GM12873 (cell line): ENCODE data around the gene ABCG1.

Source experiments
- TF ChIP-seq, protein P1 (sequence below): IDR thresholded peaks from 2 replicates; pipeline ENCODE4 v1.5.1; 2012; ENCODE audit warnings: low read depth, mild to moderate bottlenecking, moderate library complexity, low read length, control low read depth; ENCODE audit not compliant: insufficient read depth; ENCODE audit errors: missing control alignments

ABCG1 gene

DNA sequence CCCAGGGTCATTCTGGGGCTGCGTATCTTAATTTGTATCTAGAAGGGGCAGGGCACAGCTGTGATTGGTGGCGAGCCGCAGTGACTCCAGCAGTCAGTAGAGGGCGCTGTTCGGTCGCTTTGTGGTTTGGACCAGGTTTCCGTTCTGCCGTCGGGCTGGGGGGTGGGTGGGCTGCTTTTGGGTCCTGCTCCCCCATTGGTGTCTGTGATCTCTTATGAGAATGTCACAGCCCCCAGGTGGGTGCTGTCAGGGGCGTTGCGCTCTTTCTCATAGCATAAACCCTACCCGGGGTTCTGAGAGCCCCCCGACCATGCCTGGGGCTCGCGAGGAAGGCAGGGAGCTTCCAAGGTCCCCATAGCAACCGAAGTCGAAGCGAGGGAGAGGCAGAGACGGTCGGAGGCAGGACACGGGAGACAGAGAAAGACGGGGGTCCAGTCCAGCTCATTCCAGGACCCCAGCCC, 90.8 kb downstream of the ABCG1 start:
- TF ChIP-seq, protein P1, sequence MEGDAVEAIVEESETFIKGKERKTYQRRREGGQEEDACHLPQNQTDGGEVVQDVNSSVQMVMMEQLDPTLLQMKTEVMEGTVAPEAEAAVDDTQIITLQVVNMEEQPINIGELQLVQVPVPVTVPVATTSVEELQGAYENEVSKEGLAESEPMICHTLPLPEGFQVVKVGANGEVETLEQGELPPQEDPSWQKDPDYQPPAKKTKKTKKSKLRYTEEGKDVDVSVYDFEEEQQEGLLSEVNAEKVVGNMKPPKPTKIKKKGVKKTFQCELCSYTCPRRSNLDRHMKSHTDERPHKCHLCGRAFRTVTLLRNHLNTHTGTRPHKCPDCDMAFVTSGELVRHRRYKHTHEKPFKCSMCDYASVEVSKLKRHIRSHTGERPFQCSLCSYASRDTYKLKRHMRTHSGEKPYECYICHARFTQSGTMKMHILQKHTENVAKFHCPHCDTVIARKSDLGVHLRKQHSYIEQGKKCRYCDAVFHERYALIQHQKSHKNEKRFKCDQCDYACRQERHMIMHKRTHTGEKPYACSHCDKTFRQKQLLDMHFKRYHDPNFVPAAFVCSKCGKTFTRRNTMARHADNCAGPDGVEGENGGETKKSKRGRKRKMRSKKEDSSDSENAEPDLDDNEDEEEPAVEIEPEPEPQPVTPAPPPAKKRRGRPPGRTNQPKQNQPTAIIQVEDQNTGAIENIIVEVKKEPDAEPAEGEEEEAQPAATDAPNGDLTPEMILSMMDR, result peak; percentile 90

DNA sequence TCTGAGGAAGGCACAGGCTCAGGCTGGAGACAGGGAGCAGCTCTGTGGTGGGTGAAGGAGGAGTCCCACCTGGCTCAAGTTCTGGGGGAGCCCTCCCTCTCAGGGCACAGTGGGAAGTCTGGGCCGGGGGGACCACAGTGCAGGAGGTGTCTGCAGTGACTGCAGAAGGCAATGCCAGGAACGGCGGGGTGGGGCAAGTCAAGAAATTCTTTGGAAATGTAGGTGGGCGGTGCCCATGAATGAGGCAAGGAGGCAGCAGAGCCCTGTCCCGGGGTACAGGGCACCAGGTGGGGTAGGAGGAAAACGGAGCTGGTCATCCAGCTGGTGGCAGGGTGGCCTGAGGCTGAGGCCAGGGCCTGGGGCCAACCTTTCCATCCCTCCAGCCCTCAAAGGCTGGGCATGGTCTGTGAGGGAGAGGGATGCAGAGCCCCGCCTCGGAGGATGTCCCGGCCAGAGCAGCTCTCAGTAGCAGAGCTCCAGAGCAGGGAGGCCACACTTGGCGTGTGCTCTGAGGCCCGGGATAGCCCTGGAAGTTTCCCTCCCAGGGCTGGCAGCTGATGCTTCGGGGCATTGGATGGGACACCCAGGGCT, 91.6 kb downstream of the ABCG1 start:
- TF ChIP-seq, protein P1, result no peak

DNA sequence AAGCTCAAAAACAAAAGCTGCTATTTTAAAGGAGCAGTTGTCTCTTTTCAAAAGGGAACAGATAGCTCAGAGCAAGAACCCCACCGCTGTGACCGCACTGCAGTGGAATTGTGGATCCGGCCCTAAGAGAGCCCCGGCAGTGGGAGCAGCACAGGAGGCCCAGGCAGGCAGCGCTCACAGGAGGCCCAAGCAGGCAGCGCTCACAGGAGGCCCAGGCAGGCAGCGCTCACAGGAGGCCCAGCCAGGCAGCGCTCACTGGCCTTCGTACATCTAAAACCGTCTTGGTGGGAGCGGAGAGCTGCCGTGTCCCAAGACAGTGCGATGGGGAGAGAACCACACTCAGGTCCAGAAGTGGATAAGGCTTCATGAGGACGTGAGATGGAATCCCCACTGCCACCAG, 92.2 kb downstream of the ABCG1 start:
- TF ChIP-seq, protein P1, result no peak

DNA sequence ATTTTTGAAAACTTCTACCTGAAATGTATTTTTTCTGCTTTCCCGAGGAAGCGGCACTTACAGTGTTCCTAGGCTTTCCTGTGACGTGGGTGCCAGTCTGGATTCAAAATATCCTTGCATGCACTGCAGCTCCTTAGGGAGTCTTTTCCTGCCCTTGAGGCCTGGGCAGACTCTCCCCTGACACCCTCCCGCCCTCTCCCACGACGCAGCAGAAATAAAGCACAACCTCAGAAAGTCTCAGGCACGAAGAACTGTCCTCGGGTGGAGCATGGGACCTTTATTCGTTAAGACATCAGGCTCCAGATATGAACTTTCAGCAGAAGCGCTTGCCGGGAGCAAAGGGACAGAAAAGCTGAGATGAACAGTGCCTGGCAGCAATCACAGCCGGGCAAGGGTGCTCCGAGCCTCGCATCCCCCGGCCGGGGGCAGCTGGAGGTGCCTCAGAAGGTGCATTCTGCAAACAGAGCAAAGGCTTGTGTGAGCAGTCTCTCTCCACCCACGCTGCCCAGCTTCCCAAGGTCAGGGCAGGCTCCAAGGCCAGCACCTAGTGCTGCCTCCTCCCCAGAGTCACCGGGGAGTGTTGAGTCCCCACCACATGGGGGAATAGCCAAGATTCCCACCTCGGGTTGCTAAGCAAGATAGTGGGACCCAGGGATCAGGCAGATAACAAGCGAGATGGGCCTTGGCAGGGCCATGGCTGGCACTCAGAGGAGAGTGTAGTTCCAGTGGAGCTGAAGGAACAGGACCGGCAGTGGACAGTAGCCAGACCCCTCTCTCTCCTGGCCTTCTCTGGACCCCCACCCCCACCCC, 93.1 kb downstream of the ABCG1 start:
- TF ChIP-seq, protein P1, result no peak

DNA sequence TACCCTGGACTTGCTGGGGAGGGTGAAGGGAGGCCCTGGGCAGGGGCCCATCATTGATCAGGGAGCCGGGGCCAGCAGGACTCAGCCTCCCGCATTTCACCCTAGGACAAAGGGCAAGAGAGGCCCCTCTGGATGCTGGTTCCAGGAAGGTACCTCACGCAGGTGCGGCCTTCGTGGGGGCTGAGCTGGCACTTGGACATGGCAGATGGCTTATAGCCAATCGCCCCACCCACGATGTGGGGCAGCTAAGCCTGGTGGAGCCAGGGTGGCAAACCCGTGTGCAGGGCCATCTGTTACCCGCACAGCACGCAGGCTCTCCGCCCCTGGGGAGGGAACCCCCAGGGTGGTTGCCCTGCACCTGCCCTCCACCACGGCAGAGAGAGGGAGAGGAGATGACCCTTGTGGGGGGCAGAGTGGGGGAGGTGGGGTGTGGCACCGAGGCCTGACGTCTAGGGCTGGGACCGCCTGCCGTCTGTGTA, 93.7 kb downstream of the ABCG1 start:
- TF ChIP-seq, protein P1, result no peak

DNA sequence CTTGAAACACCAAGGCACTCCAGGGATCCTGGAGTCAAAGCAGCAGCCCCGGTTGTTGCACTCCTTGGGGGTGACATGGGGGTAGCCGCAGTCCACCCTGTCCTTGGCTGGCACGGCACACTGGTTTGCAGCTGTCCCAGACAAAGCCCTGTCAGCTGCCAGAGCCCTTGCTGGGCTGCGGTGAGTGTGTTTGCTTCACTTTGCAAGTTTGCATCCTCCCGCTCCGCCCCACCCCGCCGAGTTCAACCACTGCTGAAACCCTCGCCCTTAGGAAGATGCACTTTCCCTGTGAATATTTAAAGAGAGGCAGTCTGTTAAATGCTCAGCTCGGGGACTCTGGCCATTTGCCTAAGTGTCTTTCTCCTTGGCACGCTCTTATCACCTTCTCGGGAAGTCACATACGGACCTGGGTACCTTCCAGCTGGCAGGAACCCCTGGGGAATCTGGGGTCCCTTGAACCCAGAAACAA, 94.6 kb downstream of the ABCG1 start:
- TF ChIP-seq, protein P1, result no peak

DNA sequence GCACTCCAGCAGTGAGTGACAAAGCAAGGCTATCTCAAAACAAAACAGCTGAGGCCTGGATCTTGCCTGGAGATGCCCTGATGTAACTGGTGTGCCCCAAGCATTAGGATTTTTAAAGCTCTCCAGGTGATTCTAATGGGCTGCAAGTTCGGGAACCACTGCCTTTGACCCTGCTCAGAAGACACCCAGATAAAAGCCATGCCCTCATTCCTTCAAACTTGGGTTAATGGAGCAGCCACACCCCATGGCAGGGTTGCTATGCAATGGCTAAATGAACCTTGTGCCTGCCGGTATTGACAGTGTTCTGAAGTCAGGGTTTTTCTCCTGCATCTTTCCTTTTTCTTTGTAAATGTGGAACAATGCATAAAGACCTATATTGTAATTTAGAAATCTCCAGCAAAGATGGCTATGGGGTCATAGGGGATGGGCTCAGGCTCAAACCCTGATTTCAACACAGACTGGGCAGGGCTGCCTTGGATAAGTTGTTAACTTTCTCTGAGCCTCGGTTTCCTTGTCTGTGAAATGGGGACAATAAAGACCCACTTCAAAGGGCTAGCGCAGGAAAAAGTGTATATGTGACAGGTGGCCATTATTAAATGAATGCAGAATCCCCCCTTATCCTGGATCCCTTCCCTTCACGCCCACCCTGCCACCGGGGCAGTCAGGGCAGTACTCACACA, 95.8 kb downstream of the ABCG1 start:
- TF ChIP-seq, protein P1, result no peak
